ENCODE data around the gene ZSCAN23.

DNA sequence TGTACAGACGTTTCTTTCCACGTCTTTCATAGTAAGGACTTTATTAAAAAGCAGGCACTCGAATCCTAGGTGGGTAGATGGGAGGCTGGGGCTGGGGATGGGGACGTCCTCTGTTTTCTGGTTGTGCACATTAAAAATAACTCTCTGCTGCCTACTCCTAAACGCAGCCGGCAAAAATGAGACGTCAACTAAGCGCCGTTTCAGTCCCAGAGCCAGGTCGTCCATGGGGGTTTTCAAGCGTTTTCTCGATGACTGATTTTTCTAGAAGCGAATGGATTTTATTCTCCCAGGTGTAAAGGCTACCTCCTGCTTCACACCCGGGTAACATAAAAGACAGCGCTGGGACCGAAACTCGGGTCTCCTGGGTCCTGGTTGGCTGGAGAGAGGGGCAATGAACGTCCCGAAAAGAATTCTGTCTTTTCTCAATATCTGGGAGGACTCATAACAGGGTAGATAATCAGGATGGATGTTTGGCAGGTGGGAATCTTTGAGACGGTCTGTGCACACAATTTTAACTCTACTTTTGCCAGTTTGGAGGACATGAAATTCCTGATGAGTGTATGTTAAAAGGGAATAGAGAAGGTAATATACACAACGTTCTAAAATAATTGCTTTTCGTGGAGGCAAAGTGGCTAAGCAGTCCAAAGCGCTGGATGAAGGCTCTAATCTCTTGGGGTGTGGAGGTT, 47.1 kb upstream of the ZSCAN23 start:
- TF ChIP-seq, protein P1, sequence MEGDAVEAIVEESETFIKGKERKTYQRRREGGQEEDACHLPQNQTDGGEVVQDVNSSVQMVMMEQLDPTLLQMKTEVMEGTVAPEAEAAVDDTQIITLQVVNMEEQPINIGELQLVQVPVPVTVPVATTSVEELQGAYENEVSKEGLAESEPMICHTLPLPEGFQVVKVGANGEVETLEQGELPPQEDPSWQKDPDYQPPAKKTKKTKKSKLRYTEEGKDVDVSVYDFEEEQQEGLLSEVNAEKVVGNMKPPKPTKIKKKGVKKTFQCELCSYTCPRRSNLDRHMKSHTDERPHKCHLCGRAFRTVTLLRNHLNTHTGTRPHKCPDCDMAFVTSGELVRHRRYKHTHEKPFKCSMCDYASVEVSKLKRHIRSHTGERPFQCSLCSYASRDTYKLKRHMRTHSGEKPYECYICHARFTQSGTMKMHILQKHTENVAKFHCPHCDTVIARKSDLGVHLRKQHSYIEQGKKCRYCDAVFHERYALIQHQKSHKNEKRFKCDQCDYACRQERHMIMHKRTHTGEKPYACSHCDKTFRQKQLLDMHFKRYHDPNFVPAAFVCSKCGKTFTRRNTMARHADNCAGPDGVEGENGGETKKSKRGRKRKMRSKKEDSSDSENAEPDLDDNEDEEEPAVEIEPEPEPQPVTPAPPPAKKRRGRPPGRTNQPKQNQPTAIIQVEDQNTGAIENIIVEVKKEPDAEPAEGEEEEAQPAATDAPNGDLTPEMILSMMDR (IDR thresholded peaks at IDR 0.05) = no peak
- TF ChIP-seq ZFX (IDR thresholded peaks at IDR 0.05; ENCODE audit: borderline replicate concordance) = no peak
